Ovary (tissue), 3 donors: ENCODE data around the gene NFYC.

Source experiments
- EP300 ChIP-seq: sonication (generic); formaldehyde crosslinking; IDR thresholded peaks from one replicate; pipeline ENCODE4 v1.6.1; 2017; ENCODE audit warnings: antibody characterized with exemption
- POLR2A ChIP-seq: fragments of 450-650 bp; IDR thresholded peaks from one replicate; pipeline ENCODE4 v1.6.1; 2017; ENCODE audit warnings: antibody characterized with exemption, mild to moderate bottlenecking, moderate library complexity
- TF ChIP-seq, protein P1 (sequence below), 3 donors: fragments of 450-650 bp in 2 of 3; fragments of 200-600 bp in 1 of 3; IDR thresholded peaks; one replicate each; pipeline versions ENCODE4 v1.5.1 to v1.8.0; 2016 to 2022; ENCODE audit warnings: antibody characterized with exemption in 3 of 3, mild to moderate bottlenecking in 1 of 3
- donor health status: DM: no; HTN: no; CAD: no.

DNA sequence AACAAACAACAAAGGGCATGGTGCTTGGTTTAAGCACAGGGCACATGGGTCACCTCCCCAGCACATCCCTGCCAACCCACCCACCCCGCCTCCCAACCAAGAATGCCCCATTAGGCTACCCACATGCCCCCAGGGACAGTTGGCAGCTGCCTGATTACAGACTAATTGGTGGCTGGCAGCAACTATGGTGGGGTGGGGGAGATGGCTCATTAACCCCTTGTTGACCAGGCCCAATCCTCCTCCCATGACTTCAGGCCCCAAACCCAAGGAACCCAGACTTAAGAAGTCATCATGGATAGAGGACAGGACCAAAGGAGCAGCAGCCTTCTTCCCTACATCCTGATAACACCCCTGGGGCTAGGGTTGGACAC, 27.4 kb upstream of the NFYC start:
- TF ChIP-seq, protein P1, sequence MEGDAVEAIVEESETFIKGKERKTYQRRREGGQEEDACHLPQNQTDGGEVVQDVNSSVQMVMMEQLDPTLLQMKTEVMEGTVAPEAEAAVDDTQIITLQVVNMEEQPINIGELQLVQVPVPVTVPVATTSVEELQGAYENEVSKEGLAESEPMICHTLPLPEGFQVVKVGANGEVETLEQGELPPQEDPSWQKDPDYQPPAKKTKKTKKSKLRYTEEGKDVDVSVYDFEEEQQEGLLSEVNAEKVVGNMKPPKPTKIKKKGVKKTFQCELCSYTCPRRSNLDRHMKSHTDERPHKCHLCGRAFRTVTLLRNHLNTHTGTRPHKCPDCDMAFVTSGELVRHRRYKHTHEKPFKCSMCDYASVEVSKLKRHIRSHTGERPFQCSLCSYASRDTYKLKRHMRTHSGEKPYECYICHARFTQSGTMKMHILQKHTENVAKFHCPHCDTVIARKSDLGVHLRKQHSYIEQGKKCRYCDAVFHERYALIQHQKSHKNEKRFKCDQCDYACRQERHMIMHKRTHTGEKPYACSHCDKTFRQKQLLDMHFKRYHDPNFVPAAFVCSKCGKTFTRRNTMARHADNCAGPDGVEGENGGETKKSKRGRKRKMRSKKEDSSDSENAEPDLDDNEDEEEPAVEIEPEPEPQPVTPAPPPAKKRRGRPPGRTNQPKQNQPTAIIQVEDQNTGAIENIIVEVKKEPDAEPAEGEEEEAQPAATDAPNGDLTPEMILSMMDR (IDR thresholded peaks at IDR 0.05) = no peak
- no peak for TF ChIP-seq POLR2A
- no peak for TF ChIP-seq EP300
